ENCODE data around the gene EIF3D.

The EIF3D gene

GRCh38 chr22:36561291-36561811 lies 32.4 kb upstream of the EIF3D start:
- H3K4me1 ChIP-seq (ENCODE audit: low read length) = peaks cover 6% of the 10 kb centered on the region
- H3K36me3 ChIP-seq (replicated peaks; ENCODE audit: low read depth, low read length) = no peaks in the 10 kb centered on the region
- H3K27me3 ChIP-seq (ENCODE audit: low read depth, low read length) = peaks cover 23% of the 10 kb centered on the region
- TF ChIP-seq EZH2phosphoT487 (IDR thresholded peaks at IDR 0.05; ENCODE audit: low read depth) (no peak), CTCF (IDR thresholded peaks at IDR 0.05; ENCODE audit: low read depth, low read length) (no peak)
- no peak overlapping the region for H3K27ac ChIP-seq (ENCODE audit: low read length)
- H2AFZ ChIP-seq (ENCODE audit: low read depth, low read length) = no peak overlapping the region
- no peaks in the 10 kb centered on the region for H3K9me3 ChIP-seq (ENCODE audit: insufficient read depth, low read length)
- no peak overlapping the region for H3K4me2 ChIP-seq (ENCODE audit: low read length)
- H3K4me3 ChIP-seq (ENCODE audit: low read length) = no peak overlapping the region
- H3K9ac ChIP-seq (ENCODE audit: low read length) = no peak overlapping the region
- H4K20me1 ChIP-seq (ENCODE audit: insufficient read depth, low read length) = no peaks in the 10 kb centered on the region
- no peaks in the 10 kb centered on the region for H3K79me2 ChIP-seq (ENCODE audit: low read length)

DNA sequence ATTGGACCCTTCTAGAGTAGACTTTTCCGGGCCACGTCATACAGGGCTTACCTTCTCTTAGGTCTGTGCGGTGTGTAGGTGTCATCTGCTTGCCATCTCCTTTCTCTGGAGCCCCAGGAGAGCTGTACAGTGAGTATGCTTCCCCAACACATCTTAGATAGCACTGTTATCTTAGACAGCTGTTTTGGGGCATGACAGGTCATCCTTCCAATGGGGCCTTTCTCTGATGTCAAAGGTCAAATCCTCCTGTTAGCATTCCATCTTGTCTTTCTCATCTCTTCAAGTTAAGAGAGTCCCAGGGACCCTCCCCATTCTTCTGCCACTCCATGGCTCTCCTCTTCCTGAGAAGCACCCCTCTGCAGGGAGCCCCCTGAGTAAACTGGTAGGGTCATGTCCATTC lies 31.0 kb upstream of the EIF3D start:
- Histone ChIP-seq H3K9ac (ENCODE audit: low read length) (no peak overlapping the region), H3K27me3 (ENCODE audit: low read depth, low read length) (peaks cover 23% of the 10 kb centered on the region), H4K20me1 (ENCODE audit: insufficient read depth, low read length) (no peaks in the 10 kb centered on the region), H3K79me2 (ENCODE audit: low read length) (no peaks in the 10 kb centered on the region), H3K27ac (ENCODE audit: low read length) (no peak overlapping the region), H3K4me3 (ENCODE audit: low read length) (no peak overlapping the region), H3K4me1 (ENCODE audit: low read length) (peaks cover 6% of the 10 kb centered on the region), H3K36me3 (replicated peaks; ENCODE audit: low read depth, low read length) (no peaks in the 10 kb centered on the region), H3K4me2 (ENCODE audit: low read length) (no peak overlapping the region), H2AFZ (ENCODE audit: low read depth, low read length) (no peak overlapping the region), H3K9me3 (ENCODE audit: insufficient read depth, low read length) (no peaks in the 10 kb centered on the region)
- no peak for TF ChIP-seq EZH2phosphoT487 (IDR thresholded peaks at IDR 0.05; ENCODE audit: low read depth)
- TF ChIP-seq CTCF (IDR thresholded peaks at IDR 0.05; ENCODE audit: low read depth, low read length) = no peak

DNA sequence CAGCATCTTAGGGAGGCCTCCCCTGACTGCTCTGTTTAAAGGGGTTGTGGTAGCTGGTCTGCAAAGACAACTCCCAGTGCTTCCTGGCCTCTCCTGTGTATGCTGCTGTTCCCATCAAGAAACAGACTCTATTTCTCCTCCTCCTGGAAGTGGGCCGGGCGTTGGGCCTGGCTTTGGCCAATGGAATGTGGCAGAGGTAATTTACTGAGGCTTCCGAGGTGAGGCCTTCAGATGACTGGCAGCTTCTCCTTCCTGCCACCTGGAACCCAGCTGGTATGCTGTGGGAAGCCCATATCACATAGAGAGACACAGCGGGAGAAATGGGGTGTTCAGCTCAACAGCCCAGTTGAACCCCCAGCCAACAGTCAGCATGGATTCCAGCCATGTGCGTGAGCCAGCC lies 25.1 kb upstream of the EIF3D start:
- Histone ChIP-seq H3K79me2 (ENCODE audit: low read length) (no peaks in the 10 kb centered on the region), H4K20me1 (ENCODE audit: insufficient read depth, low read length) (no peaks in the 10 kb centered on the region), H3K4me1 (ENCODE audit: low read length) (peaks cover 13% of the 10 kb centered on the region), H3K9ac (ENCODE audit: low read length) (no peak overlapping the region), H3K4me3 (ENCODE audit: low read length) (no peak overlapping the region), H2AFZ (ENCODE audit: low read depth, low read length) (no peak overlapping the region), H3K27ac (ENCODE audit: low read length) (no peak overlapping the region), H3K27me3 (ENCODE audit: low read depth, low read length) (peaks cover 28% of the 10 kb centered on the region), H3K9me3 (ENCODE audit: insufficient read depth, low read length) (no peaks in the 10 kb centered on the region), H3K4me2 (ENCODE audit: low read length) (no peak overlapping the region), H3K36me3 (replicated peaks; ENCODE audit: low read depth, low read length) (no peaks in the 10 kb centered on the region)
- no peak for TF ChIP-seq CTCF (IDR thresholded peaks at IDR 0.05; ENCODE audit: low read depth, low read length)
- TF ChIP-seq EZH2phosphoT487 (IDR thresholded peaks at IDR 0.05; ENCODE audit: low read depth) = no peak

DNA sequence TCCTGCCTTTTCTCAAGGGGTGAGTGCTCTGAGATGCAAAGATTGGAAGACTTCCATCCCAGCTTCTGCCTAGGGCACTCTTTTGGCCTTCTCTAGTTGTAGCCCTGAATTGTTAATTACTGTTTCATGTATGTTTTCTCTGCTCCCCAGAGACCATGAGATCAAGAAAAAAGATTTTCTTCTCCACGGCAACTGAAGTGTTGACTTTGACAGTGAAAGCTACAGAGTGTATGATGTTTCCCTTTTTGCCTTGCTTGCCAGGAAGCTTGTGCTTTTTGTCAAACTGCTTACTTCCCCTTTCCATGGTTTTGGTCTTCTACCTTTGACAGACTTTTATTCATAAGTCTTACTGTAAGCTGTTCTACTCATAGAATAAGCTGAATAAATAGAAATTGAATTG lies 23.3 kb upstream of the EIF3D start:
- H4K20me1 ChIP-seq (ENCODE audit: insufficient read depth, low read length) = no peaks in the 10 kb centered on the region
- TF ChIP-seq CTCF (IDR thresholded peaks at IDR 0.05; ENCODE audit: low read depth, low read length) (no peak), EZH2phosphoT487 (IDR thresholded peaks at IDR 0.05; ENCODE audit: low read depth) (no peak)
- no peak overlapping the region for H3K9ac ChIP-seq (ENCODE audit: low read length)
- no peak overlapping the region for H3K4me3 ChIP-seq (ENCODE audit: low read length)
- no peaks in the 10 kb centered on the region for H3K79me2 ChIP-seq (ENCODE audit: low read length)
- no peaks in the 10 kb centered on the region for H3K9me3 ChIP-seq (ENCODE audit: insufficient read depth, low read length)
- H3K27ac ChIP-seq (ENCODE audit: low read length) = no peak overlapping the region
- peaks cover 24% of the 10 kb centered on the region for H3K27me3 ChIP-seq (ENCODE audit: low read depth, low read length)
- H3K4me2 ChIP-seq (ENCODE audit: low read length) = peak overlapping the region; percentile 9; the same call in 1 of the 2 replicates
- H2AFZ ChIP-seq (ENCODE audit: low read depth, low read length) = no peak overlapping the region
- peaks cover 16% of the 10 kb centered on the region for H3K4me1 ChIP-seq (ENCODE audit: low read length)
- no peaks in the 10 kb centered on the region for H3K36me3 ChIP-seq (replicated peaks; ENCODE audit: low read depth, low read length)

Data from OCI-LY3 (cell line).